ENCODE measurements around the gene RMI2. TPM values are rescaled to one million over a fixed set of nuclear protein-coding genes. Genes with fewer than 3 reads are reported as not detected.

The RMI2 gene
- polyA plus RNA-seq, 10 donors: 6.6 to 12.7 (median 9.0) TPM

GRCh38 chr16:11308493-11309283, 36.6 kb upstream of the RMI2 start:
- no peak for DNase-seq

- DNase-seq: no peak
These were observed 35.2 kb upstream of the RMI2 start for GRCh38 chr16:11309895-11310633.

- DNase-seq: no peak
These were observed 34.7 kb upstream of the RMI2 start for GRCh38 chr16:11310634-11310977.

- DNase-seq: no peak
These were observed 34.2 kb upstream of the RMI2 start for GRCh38 chr16:11310997-11311561.

GRCh38 chr16:11312718-11313492, 32.4 kb upstream of the RMI2 start:
- peak in 1 of 3 donors; percentile 40 for DNase-seq

- no peak for DNase-seq
These were observed 31.6 kb upstream of the RMI2 start for GRCh38 chr16:11313493-11314308.

- no peak for DNase-seq
These were observed 30.9 kb upstream of the RMI2 start for GRCh38 chr16:11314309-11314894.

GRCh38 chr16:11315510-11315909, 29.7 kb upstream of the RMI2 start:
- peak in 2 of 3 donors; percentile 55 to 65 for DNase-seq

- peak in 1 of 3 donors; percentile 26 for DNase-seq
These were observed 28.8 kb upstream of the RMI2 start for GRCh38 chr16:11316331-11317015.

- DNase-seq: no peak
These were observed 26.4 kb upstream of the RMI2 start for GRCh38 chr16:11318817-11319216.

GRCh38 chr16:11319529-11320146, 25.6 kb upstream of the RMI2 start:
- no peak for DNase-seq

GRCh38 chr16:11320170-11320569, 25.1 kb upstream of the RMI2 start:
- DNase-seq: no peak

- DNase-seq: no peak
These were observed 23.6 kb upstream of the RMI2 start for GRCh38 chr16:11321662-11322061.

GRCh38 chr16:11322823-11323222, 22.4 kb upstream of the RMI2 start:
- no peak for DNase-seq

- no peak for DNase-seq
These were observed 21.5 kb upstream of the RMI2 start for GRCh38 chr16:11323551-11324336.

- no peak for DNase-seq
These were observed 19.7 kb upstream of the RMI2 start for GRCh38 chr16:11325404-11326083.

GRCh38 chr16:11326084-11326736, 19.0 kb upstream of the RMI2 start:
- no peak for DNase-seq
